HG03039 (cell line): ENCODE results near the gene APP.

Experiments
- ATAC-seq: cut with Tn5 transposase; IDR thresholded peaks from one replicate; pipeline ENCODE4 v1.9.1; 2021; ENCODE audit warnings: mild to moderate bottlenecking, moderate library complexity; ENCODE audit not compliant: unreplicated experiment

The APP gene

GRCh38 chr21:26170471-26171257 is at the start of gene APP:
Gene APP, minus strand, starts transcription at chr21:26170770. Its CDS starts 150 bp downstream, at chr21:26170620.
- ATAC-seq, result peak; percentile 78

- no peak for ATAC-seq
Measured at GRCh38 chr21:26212220-26212619, 41.6 kb upstream of the APP start.

DNA sequence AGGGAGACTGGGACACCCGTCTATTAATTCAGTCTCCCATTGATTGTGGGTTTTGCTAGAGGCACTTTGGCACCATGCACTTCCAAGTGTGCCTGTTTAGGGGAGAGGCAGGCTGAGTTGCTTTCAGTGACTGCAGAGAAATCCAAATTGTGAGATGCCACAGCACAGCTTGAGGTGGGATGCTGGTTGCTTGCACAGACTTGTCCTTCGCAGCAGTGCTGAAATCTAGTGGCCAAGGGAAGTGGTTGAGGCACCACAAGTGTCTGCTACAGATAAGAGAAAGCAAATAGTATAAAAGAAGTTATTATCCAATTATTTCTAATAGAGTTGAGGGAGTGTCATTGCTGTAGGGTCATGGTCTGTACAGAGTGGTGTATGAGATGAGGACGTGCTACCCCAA is 40.0 kb upstream of the APP start:
- no peak for ATAC-seq

GRCh38 chr21:26207021-26207420 is 36.5 kb upstream of the APP start:
- ATAC-seq, result no peak

GRCh38 chr21:26199456-26199855 is 28.9 kb upstream of the APP start:
- no peak for ATAC-seq

GRCh38 chr21:26195708-26196107 is 25.1 kb upstream of the APP start:
- ATAC-seq, result no peak

GRCh38 chr21:26194811-26195251 is 24.3 kb upstream of the APP start:
- ATAC-seq, result no peak

DNA sequence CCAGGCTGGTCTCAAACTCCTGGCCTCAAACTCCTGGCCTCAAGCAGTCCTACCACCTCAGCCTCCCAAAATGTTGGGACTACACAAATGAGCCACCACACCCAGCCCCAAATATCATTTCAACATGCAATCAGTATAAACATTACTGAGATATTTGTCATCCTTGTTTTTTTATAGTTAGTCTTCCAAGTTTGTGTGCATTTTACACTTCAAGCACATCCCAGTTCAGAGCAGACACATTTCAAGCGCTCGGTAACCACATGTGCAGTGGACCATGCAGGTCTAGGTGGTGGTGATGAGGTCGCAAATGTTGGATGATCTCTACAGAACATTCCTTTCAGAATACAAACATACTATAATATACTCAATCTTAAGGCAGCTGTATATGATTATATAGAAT is 23.8 kb upstream of the APP start:
- ATAC-seq, result no peak

- no peak for ATAC-seq
Measured at GRCh38 chr21:26191609-26192008, 21.0 kb upstream of the APP start.

DNA sequence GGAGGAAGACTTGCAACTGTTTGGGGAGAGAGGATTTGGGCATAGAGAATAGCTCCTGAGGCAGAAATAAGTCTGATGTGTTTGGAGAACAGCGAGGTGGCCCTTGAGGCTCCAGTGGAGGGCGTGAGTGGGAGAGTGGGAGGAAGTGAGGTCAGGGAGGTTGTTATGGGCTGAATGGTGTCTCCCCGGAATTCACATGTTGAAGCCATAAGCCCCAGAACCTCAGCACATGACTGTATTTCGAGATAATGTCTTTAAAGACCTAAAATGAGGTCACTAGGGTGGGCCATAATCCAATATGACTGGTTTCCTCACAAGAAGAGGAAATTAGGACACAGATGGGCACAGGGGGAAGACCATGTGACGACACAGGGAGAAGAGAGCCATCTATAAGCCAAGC is 17.9 kb upstream of the APP start:
- no peak for ATAC-seq

DNA sequence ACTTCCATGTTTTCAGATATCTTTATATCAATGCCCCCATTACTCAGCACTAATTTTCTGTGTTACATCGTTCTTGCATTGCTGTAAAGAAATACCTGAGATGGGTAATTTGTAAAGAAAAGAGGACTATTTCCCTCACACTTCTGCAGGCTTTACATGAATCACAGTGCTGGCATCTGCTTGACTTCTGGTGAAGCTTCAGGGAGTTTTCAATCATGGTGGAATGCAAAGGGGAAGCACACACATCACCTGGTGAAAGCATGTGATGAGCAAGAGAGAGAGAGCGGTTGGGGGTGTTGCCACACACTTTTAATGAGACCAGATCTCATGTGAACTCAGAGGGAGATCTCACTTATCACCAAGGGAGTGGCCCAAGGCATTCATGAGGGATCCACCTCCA is 14.9 kb upstream of the APP start:
- ATAC-seq, result no peak

DNA sequence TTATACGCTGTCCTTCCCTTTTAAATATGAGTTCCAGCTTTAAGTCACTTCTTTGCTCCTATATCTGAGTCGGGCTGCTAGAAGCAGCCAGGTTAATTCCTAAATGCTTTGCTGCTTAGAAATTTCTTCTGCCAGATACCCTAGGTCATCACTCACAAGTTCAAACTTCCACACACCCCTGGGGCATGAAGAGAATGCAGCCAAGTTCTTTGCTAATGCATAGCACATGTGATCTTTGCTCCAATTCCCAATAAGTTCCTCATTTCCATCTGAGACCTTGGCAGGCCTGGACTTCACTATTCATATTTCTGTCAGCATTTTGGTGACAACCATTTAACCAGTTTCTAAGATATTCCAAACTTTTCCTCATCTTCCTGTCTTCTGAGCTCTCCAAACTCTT is 14.5 kb upstream of the APP start:
- no peak for ATAC-seq

DNA sequence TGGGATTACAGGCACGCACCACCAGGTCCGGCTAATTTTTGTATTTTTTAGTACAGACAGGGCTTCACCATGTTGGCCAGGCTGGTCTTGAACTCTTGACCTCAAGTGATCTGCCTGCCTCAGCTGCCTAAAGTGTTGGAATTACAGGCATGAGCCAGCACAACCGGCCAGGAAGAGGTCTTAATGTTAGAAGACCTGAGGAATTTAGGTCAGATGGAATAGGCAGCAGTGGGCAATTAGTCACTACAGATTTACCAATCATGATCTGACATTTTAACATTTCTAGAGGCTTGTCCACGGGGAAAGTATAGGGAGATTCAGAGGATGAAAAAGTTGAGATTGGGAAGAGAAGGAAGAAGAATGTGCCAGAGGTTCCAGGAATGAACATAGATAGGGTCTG is 8.9 kb upstream of the APP start:
- ATAC-seq, result no peak

DNA sequence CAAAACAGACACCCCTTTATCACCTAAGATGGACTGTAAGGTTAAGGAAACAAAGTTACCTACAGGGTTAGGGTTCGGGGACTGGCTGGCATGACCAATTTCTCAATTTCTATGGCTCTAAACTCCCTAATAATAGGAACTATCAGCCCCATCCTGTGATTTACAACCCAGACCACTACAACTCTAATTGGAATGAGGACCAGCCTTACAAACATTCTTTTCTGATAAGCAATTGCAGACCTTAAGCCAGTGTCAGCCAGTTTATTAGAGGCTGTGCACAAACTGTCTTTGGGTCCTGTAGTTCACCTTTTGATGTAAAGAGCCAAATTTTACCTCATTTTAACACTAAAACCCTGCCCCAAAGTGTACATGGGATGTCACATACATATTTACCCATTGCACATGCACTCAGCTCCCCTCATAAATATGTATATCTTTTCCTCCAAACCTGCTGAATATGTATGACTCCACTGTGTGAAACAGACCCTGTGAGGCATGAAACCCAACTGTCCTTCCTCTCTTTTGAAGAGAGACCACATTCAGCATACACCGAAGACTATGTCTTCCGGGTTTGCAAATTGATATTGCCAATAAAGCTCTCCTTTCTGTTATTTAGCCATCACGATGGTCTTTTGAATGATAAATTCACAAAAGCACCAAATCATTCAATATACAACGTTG is 7.3 kb upstream of the APP start:
- no peak for ATAC-seq

DNA sequence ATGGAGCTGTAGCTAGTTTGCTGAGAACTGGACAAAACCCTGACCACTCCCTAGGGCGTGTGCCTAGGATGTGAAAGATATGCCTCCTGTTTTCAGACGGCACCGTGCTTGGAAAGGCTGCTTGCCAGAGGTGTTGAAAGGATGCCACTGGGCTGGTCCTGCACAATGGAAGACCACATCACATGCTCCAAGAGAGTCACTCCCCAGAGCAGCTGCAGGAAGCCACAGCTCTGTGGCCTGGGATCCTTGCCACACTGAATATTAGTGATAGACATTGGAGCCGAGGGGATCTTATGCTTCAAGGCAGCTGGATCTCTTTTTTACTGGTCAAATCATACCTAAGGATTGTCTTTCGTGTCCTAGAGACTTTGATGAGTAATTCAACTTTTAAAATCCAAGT is 6.6 kb upstream of the APP start:
- no peak for ATAC-seq

GRCh38 chr21:26171258-26172100 is 909 bp upstream of the APP start:
- ATAC-seq, result no peak

- ATAC-seq, result peak; percentile 11
Measured at GRCh38 chr21:26169611-26170470, 729 bp downstream of the APP start.

DNA sequence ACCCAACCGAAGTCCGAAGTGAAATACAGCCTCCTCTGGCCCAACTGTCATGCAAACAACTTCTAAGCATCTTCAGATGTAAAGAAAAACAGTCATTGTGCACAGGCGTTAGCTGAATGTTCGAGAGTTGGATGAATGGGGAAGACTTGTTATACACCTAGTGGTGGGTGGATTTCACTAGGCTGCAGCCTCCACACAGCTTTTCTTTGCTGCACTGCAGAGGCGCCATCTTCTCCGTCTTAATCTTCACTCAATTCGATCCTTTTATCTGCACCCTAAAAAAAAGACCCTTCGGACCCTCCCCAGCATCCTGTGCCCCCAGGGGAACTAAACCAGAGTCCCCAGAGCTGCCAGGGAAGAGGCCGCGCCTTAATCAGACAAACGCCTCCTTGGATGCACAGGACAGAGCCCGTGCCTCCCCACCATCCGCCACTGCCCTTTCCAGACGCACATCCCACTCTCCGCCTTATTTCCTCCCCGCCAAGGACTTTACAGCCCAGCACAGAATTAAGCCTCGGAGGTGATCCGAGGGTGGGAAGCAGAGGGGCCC is 1.4 kb downstream of the APP start:
- ATAC-seq, result no peak

DNA sequence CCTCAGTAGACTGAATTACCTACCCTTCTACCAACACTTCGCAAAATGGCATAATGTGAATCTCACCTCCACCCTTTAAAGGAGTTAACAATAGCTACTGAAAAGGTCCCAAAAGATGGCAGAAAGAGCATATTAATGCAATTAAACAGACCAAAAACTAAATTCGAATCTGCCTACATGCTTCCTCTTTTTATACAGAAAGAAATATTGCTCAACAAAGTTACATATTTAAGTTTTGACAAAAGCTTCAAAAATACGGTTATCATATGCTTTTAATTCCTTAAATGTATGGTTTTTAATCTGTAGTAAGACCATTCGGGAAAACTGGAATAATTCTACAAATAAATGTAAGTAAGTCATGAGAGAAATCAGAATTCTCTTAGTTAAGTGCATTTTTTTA is 2.2 kb downstream of the APP start:
- no peak for ATAC-seq

DNA sequence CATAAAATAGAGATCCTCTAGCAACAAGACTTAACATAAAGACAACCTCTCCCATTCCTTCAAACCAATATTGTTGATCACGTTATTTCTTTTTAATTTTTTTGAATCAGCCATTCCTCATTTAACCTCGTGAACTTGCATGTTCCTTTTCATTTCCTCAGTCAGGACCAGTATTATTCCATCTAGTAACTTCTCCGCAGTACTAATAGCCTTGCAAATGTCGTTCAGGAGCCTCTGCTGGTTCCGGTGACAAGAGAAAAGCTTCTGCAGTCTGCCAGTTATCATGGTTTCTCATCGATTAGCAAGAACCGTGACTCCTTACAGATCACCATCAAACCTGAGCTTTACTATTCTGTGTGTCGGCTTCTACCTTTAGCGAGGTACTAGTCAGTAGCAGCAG is 3.0 kb downstream of the APP start:
- no peak for ATAC-seq
